ENCODE data around the gene CD44. TPM values are rescaled to one million over a fixed set of nuclear protein-coding genes. Genes with fewer than 3 reads are reported as not detected.

CD44 gene
- total RNA-seq, 1 donor from 2014 or later: 46.0 TPM

DNA sequence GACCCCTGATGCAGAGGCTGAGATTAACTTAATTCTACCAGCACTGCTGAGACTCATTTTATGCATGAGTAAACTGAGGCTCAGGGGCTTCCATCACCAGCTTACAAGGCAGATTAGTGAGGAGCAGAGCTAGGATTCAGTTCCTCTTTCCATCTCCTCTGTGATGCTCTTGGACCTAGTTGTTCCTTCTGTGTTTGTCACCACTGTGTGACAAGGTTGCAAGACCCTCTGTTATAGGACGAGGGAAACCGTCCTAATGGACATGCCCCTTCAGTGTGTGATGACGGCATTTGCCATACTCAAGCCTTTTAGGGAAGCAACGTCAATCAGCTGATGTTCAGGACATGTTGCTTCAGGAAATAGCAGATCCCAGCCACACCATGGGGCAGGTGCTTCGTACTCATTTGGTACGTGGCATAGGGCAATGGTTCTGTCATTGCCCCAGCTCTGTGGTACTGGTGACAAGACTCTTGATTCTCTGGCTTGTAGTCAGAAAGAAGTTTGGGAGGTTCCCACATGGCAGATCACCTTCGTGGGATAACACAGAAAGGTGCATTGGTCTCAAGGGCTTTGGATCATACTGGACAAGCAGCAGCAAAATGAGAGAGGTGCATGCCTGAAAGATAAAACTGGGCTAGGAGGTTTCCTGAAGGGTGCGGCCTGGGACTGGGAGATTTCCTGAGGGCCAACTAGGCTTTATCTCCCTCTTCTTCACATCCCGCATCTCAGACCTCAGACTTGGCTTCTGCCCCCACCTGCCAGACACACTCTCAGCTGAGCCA, 23.9 kb upstream of the CD44 start:
- H3K27me3 Mint-ChIP-seq: peaks cover 35% of the 10 kb centered on the region
- TF ChIP-seq, protein P1, sequence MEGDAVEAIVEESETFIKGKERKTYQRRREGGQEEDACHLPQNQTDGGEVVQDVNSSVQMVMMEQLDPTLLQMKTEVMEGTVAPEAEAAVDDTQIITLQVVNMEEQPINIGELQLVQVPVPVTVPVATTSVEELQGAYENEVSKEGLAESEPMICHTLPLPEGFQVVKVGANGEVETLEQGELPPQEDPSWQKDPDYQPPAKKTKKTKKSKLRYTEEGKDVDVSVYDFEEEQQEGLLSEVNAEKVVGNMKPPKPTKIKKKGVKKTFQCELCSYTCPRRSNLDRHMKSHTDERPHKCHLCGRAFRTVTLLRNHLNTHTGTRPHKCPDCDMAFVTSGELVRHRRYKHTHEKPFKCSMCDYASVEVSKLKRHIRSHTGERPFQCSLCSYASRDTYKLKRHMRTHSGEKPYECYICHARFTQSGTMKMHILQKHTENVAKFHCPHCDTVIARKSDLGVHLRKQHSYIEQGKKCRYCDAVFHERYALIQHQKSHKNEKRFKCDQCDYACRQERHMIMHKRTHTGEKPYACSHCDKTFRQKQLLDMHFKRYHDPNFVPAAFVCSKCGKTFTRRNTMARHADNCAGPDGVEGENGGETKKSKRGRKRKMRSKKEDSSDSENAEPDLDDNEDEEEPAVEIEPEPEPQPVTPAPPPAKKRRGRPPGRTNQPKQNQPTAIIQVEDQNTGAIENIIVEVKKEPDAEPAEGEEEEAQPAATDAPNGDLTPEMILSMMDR (conservative IDR thresholded peaks at IDR 0.05): no peak
- H3K36me3 Mint-ChIP-seq: no peaks in the 10 kb centered on the region
- H3K4me1 Mint-ChIP-seq (ENCODE audit: unreplicated experiment): peaks cover 3% of the 10 kb centered on the region
- H3K27ac Mint-ChIP-seq: no peak overlapping the region
- no peaks in the 10 kb centered on the region for H3K9me3 Mint-ChIP-seq
- no peak for DNase-seq (ENCODE audit: extremely low spot score, unreplicated experiment)
- H3K4me3 Mint-ChIP-seq: no peak overlapping the region

DNA sequence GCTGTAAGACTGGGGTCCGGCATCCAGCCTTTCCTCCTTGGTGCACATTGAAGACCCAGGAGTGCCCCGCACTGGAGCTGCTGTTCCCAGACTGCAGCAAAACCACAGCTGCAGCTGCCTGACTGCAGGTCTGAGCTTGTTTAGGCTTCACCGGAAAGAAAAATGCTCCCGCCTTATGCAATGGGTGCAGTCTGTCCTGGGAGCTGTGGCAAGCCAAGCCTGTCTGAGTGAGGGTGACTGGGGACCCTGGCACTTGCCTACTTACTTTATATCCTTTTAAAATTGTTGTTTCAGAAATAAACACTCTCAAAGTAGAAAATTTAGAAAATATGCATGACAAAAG, 23.3 kb upstream of the CD44 start:
- TF ChIP-seq, protein P1 (conservative IDR thresholded peaks at IDR 0.05): no peak
- no peaks in the 10 kb centered on the region for H3K36me3 Mint-ChIP-seq
- no peak overlapping the region for H3K4me3 Mint-ChIP-seq
- H3K4me1 Mint-ChIP-seq (ENCODE audit: unreplicated experiment): peaks cover 3% of the 10 kb centered on the region
- no peak for DNase-seq (ENCODE audit: extremely low spot score, unreplicated experiment)
- H3K27ac Mint-ChIP-seq: no peak overlapping the region
- peaks cover 41% of the 10 kb centered on the region for H3K27me3 Mint-ChIP-seq
- no peaks in the 10 kb centered on the region for H3K9me3 Mint-ChIP-seq

GRCh38 chr11:35116245-35116644, 22.7 kb upstream of the CD44 start:
- Mint-ChIP-seq H3K4me3 (no peak overlapping the region), H3K36me3 (no peaks in the 10 kb centered on the region), H3K27me3 (peaks cover 45% of the 10 kb centered on the region), H3K9me3 (no peaks in the 10 kb centered on the region), H3K4me1 (ENCODE audit: unreplicated experiment) (peaks cover 3% of the 10 kb centered on the region), H3K27ac (no peak overlapping the region)
- DNase-seq (ENCODE audit: extremely low spot score, unreplicated experiment): no peak
- TF ChIP-seq, protein P1 (conservative IDR thresholded peaks at IDR 0.05): no peak

DNA sequence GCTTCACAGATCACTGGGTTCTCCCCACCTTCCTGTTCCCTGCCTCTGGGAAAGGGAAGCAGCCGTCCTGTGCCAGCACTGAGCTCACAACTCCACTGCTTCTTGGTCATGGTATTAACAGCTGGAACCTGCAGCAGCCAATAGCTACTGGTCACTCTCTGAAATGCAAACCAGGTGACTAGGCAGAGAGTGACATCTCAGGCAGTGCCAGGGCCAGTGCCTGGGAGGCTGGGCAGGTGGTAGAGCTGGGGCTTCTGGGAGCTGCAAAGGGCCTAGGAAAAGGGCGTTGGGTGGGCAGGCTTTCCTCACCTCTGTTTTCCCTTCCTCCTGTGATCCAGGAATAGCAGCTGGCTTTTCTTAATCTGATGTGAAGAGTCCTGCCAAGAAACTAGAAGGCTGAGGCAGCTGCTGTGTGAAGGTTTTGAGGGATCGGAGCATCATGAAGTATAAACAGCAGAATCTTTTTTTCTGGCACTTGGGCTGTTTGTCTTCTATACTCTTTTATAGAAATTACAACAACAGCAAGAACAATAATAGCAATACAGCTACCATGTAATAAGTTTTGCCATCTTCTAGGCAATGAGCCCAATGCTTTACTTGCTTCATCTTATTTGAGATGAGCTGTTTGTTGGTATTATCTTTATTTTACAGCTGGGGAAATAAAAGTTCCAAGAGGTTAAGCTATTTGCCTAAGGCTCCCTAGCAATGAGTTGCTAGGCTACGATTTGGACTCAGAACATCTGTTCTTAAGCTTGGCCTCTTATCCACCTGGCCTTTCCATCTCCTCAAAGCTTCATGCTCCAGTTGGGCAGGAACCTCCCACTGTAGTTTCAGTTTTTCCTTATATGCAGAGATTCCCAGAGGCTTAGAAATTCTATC, 22.0 kb upstream of the CD44 start:
- DNase-seq (ENCODE audit: extremely low spot score, unreplicated experiment): no peak
- Mint-ChIP-seq H3K27me3 (peaks cover 47% of the 10 kb centered on the region), H3K9me3 (no peaks in the 10 kb centered on the region), H3K27ac (no peak overlapping the region), H3K4me1 (ENCODE audit: unreplicated experiment) (no peaks in the 10 kb centered on the region), H3K36me3 (no peaks in the 10 kb centered on the region), H3K4me3 (no peak overlapping the region)
- TF ChIP-seq, protein P1 (conservative IDR thresholded peaks at IDR 0.05): no peak

DNA sequence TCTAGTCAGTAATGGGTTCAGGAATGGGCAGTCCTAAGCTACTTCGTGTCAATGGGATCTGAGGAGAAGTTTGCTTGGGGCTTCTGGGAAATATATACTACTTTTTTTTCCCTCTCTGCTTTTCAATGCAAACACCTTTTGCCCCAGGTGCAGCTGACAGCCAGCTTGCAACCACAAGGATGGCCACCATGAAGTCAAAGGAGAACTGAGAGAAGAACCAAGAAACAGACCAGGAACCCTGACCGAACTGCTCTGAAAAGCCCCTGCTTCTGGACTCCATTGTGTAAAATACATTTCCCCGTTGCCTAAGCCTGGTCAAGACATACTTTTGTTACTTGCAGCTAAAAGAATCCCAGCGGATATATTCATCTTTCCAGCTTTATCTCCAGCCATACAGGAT, 20.1 kb upstream of the CD44 start:
- no peak overlapping the region for H3K27ac Mint-ChIP-seq
- TF ChIP-seq, protein P1 (conservative IDR thresholded peaks at IDR 0.05): no peak
- no peak overlapping the region for H3K4me3 Mint-ChIP-seq
- peaks cover 52% of the 10 kb centered on the region for H3K27me3 Mint-ChIP-seq
- no peaks in the 10 kb centered on the region for H3K4me1 Mint-ChIP-seq (ENCODE audit: unreplicated experiment)
- no peaks in the 10 kb centered on the region for H3K36me3 Mint-ChIP-seq
- H3K9me3 Mint-ChIP-seq: no peaks in the 10 kb centered on the region
- no peak for DNase-seq (ENCODE audit: extremely low spot score, unreplicated experiment)
